Gastrocnemius medialis (tissue), 4 donors: ENCODE data around the gene SH3PXD2B. TPM values are rescaled to one million over a fixed set of nuclear protein-coding genes. Genes with fewer than 3 reads are reported as not detected.

Experiments used
- ATAC-seq, 2 donors: fragments of 150-250 bp; one replicate each; pipeline ENCODE4 v1.9.1; 2016
- DNase-seq, 2 donors: peaks; one replicate each; pipeline ENCODE4 v3.0.0-alpha.2; 2019
- H3K27ac ChIP-seq, 4 donors: fragments of 200-600 bp; sonication (generic); 1 replicate in 1 of 4; 2 replicates in 3 of 4; pipeline ENCODE4 v1.5.1; 2016 to 2018; ENCODE audit warnings: mild to moderate bottlenecking in 2 of 4, moderate library complexity in 1 of 4
- H3K27me3 ChIP-seq, 3 donors: fragments of 200-600 bp; sonication (generic) in 2 of 3; 1 replicate in 1 of 3; 2 replicates in 2 of 3; pipeline versions ENCODE4 v1.5.1 to v1.6.0; 2016 to 2019; ENCODE audit warnings: mild to moderate bottlenecking in 1 of 3, moderate library complexity in 1 of 3
- H3K36me3 ChIP-seq, 2 donors: fragments of 200-600 bp; sonication (generic) in 1 of 2; one replicate each; pipeline ENCODE4 v1.5.1; 2017 to 2018
- H3K4me1 ChIP-seq, 2 donors: fragments of 200-600 bp; sonication (generic) in 1 of 2; one replicate each; pipeline ENCODE4 v1.5.1; 2016 to 2017; ENCODE audit warnings: mild to moderate bottlenecking in 2 of 2
- H3K4me3 ChIP-seq, 4 donors: fragments of 200-600 bp; sonication (generic) in 3 of 4; 1 replicate in 1 of 4; 2 replicates in 3 of 4; pipeline ENCODE4 v1.5.1; 2016 to 2019; ENCODE audit warnings: mild to moderate bottlenecking in 2 of 4
- H3K9me3 ChIP-seq, 3 donors: fragments of 200-600 bp; sonication (generic) in 2 of 3; 1 replicate in 1 of 3; 2 replicates in 2 of 3; pipeline ENCODE4 v1.5.1; 2016 to 2019
- POLR2A ChIP-seq, 2 donors: fragments of 450-650 bp; IDR thresholded peaks; one replicate each; pipeline ENCODE4 v1.6.1; 2017; ENCODE audit warnings: antibody characterized with exemption in 2 of 2, mild to moderate bottlenecking in 2 of 2, moderate library complexity in 2 of 2
- in situ Hi-C, 4 donors: fragments of 200-750 bp; cut with MboI; loops; one replicate each; pipeline versions ENCODE4 v1.15.0 to v1.8.0; 2017; ENCODE audit warnings: low sequenced_read_pairs in 4 of 4
- intact Hi-C: fragments of 100-400 bp; cut with DNase I; formaldehyde crosslinking; loops from one replicate; pipeline ENCODE4 v1.15.1; 2023; ENCODE audit warnings: low total_unique reads
- total RNA-seq, 4 donors: library from RNA; depleted of rRNA; stranded (reverse); fragments of >200 nt; gene quantifications; one replicate each; pipeline versions ENCODE4 v1.1.0 to v1.2.3, GENCODE V29; 2016
- TF ChIP-seq, protein P1 (sequence below), 5 experiments: fragments of 450-650 bp in 3 of 5; fragments of 200-600 bp in 2 of 5; sonication (generic) in 2 of 5; IDR thresholded peaks in 4 of 5; conservative IDR thresholded peaks in 1 of 5; 1 replicate in 4 of 5; 2 replicates in 1 of 5; pipeline ENCODE4 v1.5.1; 2016 to 2019; ENCODE audit warnings: antibody characterized with exemption in 5 of 5, mild to moderate bottlenecking in 3 of 5, moderate library complexity in 3 of 5

The SH3PXD2B gene
- total RNA-seq, 4 donors from 2014 or later = 2.7 to 10.2 (median 4.2) TPM

DNA sequence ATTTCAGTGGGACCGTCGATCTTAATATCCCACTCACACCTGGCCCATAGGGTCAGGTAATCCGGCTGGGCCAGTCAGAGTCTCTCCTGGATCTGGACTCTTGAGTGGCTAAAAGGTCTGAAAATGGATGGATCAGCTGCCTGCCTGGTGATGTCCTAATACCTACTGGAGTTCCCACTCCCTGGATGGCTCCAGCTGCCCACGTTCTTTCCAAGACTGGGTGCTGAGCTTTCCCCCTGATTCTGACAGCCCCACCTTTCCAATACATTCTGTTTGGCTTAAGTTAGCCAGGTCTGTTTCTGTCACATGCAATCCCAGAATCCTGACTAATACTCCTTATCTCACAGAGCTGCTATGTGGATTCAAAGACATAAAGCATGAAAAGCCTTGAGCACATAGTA lies 10.2 kb downstream of the SH3PXD2B start:
- Histone ChIP-seq H3K27me3 (no peaks in the 10 kb centered on the region), H3K4me3 (no peak overlapping the region), H3K4me1 (peaks cover 26 to 27% of the 10 kb centered on the region in 2 donors), H3K9me3 (no peaks in the 10 kb centered on the region), H3K36me3 (no peaks in the 10 kb centered on the region), H3K27ac (peak overlapping the region; percentile 53 to 67 (median 56))
- intact Hi-C loops (no loop called here), in situ Hi-C loops (no loop called here)
- DNase-seq = no peak
- peak in 1 of 2 donors; percentile 40 for ATAC-seq
- TF ChIP-seq POLR2A (IDR thresholded peaks at IDR 0.05) = no peak
- TF ChIP-seq, protein P1, sequence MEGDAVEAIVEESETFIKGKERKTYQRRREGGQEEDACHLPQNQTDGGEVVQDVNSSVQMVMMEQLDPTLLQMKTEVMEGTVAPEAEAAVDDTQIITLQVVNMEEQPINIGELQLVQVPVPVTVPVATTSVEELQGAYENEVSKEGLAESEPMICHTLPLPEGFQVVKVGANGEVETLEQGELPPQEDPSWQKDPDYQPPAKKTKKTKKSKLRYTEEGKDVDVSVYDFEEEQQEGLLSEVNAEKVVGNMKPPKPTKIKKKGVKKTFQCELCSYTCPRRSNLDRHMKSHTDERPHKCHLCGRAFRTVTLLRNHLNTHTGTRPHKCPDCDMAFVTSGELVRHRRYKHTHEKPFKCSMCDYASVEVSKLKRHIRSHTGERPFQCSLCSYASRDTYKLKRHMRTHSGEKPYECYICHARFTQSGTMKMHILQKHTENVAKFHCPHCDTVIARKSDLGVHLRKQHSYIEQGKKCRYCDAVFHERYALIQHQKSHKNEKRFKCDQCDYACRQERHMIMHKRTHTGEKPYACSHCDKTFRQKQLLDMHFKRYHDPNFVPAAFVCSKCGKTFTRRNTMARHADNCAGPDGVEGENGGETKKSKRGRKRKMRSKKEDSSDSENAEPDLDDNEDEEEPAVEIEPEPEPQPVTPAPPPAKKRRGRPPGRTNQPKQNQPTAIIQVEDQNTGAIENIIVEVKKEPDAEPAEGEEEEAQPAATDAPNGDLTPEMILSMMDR (IDR thresholded peaks at IDR 0.05 in 4 of 5, conservative IDR thresholded peaks at IDR 0.05 in 1 of 5) = no peak

DNA sequence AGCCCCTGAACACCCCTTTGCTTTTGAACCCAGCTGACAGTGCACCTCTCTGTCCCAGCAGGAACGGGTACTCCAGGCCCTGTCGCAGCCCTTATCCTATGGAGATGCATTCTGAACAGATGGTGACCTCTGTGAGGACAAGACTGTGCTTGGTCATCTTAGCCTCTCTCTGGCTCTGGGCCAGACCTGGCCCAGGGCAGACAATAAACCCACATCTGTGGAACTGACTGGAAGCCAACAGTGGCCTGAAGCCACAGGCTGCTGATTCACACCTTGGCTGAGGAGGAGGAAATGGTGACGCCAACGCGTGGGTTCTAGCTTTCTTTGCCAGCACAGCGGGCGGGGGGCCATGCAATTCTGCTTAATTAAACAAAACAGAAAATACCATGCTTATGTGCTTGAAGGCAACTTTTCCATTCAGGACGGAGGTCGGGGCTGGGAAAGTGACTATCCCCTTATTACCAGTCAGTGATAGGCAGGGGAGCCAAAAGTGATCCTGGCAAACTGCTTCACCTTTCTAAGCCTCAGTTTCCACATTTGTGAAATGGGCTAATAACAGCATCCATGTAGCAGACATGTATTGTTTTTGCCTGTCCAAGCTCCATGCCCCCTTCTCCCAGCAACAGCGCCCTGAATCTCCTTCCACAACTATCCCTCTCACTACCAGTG lies 10.8 kb downstream of the SH3PXD2B start:
- no peak for TF ChIP-seq POLR2A (IDR thresholded peaks at IDR 0.05)
- TF ChIP-seq, protein P1 (IDR thresholded peaks at IDR 0.05 in 4 of 5, conservative IDR thresholded peaks at IDR 0.05 in 1 of 5) = no peak
- peaks cover 26 to 27% of the 10 kb centered on the region in 2 donors for H3K4me1 ChIP-seq
- DNase-seq = peak; percentile 76 to 88
- in situ Hi-C loops = no loop called here
- H3K27me3 ChIP-seq = no peaks in the 10 kb centered on the region
- H3K27ac ChIP-seq = peak overlapping the region; percentile 53 to 67 (median 56)
- H3K9me3 ChIP-seq = no peaks in the 10 kb centered on the region
- no peaks in the 10 kb centered on the region for H3K36me3 ChIP-seq
- H3K4me3 ChIP-seq = no peak overlapping the region
- ATAC-seq = peak; percentile 93 to 94
- intact Hi-C loops = no loop called here

DNA sequence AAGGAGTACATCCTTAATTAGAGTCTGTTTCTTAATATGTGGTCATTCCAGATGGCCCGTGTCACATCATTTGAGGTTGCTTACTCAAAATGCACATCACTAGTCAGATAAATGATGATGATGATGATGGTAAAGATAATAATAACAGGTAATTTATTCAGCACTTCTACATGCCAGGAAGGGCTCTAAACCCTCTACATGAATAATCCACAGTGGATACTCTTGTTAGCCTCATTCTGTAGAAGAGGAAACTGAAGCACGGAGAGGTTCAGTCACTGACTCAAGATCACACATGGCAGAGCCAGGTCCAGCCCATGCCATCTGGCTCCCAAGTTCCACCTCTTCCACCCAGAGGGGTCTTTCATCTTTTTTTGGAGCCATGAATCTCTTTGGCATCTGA lies 11.7 kb downstream of the SH3PXD2B start:
- H3K36me3 ChIP-seq = no peaks in the 10 kb centered on the region
- no peak overlapping the region for H3K4me3 ChIP-seq
- H3K9me3 ChIP-seq = no peaks in the 10 kb centered on the region
- H3K27ac ChIP-seq = peak overlapping the region in 3 of 4 donors; percentile 56 to 67 (median 57)
- peaks cover 33 to 35% of the 10 kb centered on the region in 2 donors for H3K4me1 ChIP-seq
- no peak for ATAC-seq
- DNase-seq = no peak
- intact Hi-C loops = no loop called here
- TF ChIP-seq, protein P1 (IDR thresholded peaks at IDR 0.05 in 4 of 5, conservative IDR thresholded peaks at IDR 0.05 in 1 of 5) = no peak
- TF ChIP-seq POLR2A (IDR thresholded peaks at IDR 0.05) = no peak
- in situ Hi-C loops = no loop called here
- H3K27me3 ChIP-seq = no peaks in the 10 kb centered on the region

DNA sequence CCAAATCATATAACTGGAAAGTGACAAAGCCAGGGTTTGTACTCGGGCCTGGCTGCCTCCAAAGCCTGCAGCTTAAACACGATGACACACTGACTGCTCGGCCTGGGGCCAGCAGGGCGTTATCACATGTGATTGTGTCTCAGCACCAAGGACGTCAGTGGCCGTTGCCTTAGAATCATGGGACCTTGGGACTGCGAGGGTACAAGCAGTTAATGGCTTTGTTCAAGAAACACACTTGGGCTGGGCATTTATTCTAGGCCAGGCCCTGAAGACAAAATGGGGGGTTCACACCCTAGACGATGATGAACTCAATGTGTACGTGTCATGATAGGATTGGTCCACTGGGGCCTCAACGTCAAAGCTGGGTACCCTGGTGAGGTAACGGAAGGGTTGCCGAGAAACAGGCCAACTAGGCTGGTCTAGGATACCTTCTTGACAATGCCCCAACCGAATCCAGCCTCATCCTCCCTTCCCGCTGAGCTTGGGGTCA lies 13.0 kb downstream of the SH3PXD2B start:
- in situ Hi-C loops = no loop called here
- Histone ChIP-seq H3K27me3 (no peaks in the 10 kb centered on the region), H3K4me1 (peaks cover 25 to 34% of the 10 kb centered on the region in 2 donors), H3K4me3 (no peak overlapping the region), H3K9me3 (no peaks in the 10 kb centered on the region), H3K27ac (no peak overlapping the region), H3K36me3 (no peaks in the 10 kb centered on the region)
- ATAC-seq (no peak), DNase-seq (peak in 1 of 2 donors; percentile 65)
- TF ChIP-seq, protein P1 (IDR thresholded peaks at IDR 0.05 in 4 of 5, conservative IDR thresholded peaks at IDR 0.05 in 1 of 5) = no peak
- no peak for TF ChIP-seq POLR2A (IDR thresholded peaks at IDR 0.05)
- intact Hi-C loops = no loop called here
